Activated CD8-positive, alpha-beta memory T cell treated with anti-CD3 and anti-CD28 coated beads, Interleukin-2, amount 10 ng/mL, durations not matched to agents 7 days and 5 days (primary cell): ENCODE results near the gene NDUFB10. TPM values are rescaled to one million over a fixed set of nuclear protein-coding genes. Genes with fewer than 3 reads are reported as not detected.
"Not testable (repeated sequence)": the region's sequence is repeated elsewhere in the genome, so short reads cannot be mapped to it uniquely, and the experiment has no call there.

Source experiments
- ATAC-seq: fragments of 150-1000 bp; cut with Tn5 transposase; one replicate; pipeline ENCODE4 v1.10.0; 2021; ENCODE audit warnings: moderate library complexity
- CTCF ChIA-PET: fragments of 350-600 bp; sonication (Branson Sonifier 250); formaldehyde crosslinking; loops from one replicate; lab custom pipeline; 2021; ENCODE audit warnings: antibody characterized with exemption; lab: Charles Lee
- DNase-seq: peaks from one replicate; pipeline ENCODE4 v3.0.0-alpha.2; 2020
- H3K27ac Mint-ChIP-seq: one replicate; pipeline ENCODE4 v1.8.0; 2021; ENCODE audit warnings: mild to moderate bottlenecking, mixed read lengths
- H3K27me3 Mint-ChIP-seq: one replicate; pipeline ENCODE4 v1.8.0; 2021; ENCODE audit warnings: mixed read lengths
- H3K36me3 Mint-ChIP-seq: one replicate; pipeline ENCODE4 v1.8.0; 2021; ENCODE audit warnings: mild to moderate bottlenecking, mixed read lengths
- H3K4me1 Mint-ChIP-seq: one replicate; pipeline ENCODE4 v1.8.0; 2021; ENCODE audit warnings: mixed read lengths
- H3K4me3 Mint-ChIP-seq: one replicate; pipeline ENCODE4 v1.8.0; 2021; ENCODE audit warnings: mild to moderate bottlenecking, moderate library complexity, mixed read lengths
- H3K9me3 Mint-ChIP-seq: one replicate; pipeline ENCODE4 v1.8.0; 2022; ENCODE audit warnings: low read depth, mixed read lengths
- total RNA-seq, 2 experiments: library from RNA; stranded (reverse); gene quantifications; one replicate each; pipeline ENCODE4 v1.2.3, GENCODE V29; 2021

Gene NDUFB10
- total RNA-seq, 2 experiments from 2014 or later = 148 to 158 TPM

GRCh38 chr16:1944612-1945199, 14.6 kb upstream of the NDUFB10 start:
- Mint-ChIP-seq H3K36me3 (no peaks in the 10 kb centered on the region), H3K27ac (peak overlapping the region; percentile 78), H3K9me3 (no peaks in the 10 kb centered on the region), H3K4me1 (peaks cover 26% of the 10 kb centered on the region), H3K27me3 (no peaks in the 10 kb centered on the region), H3K4me3 (peak overlapping the region; percentile 82)
- DNase-seq (no peak), ATAC-seq (no peak)
- CTCF ChIA-PET = interaction anchor here (1.2 to 1.7 kb wide), 3 partner anchors 15 to 967 kb away, joined by 3 to 5 read pairs (median 4); partner anchors contain the start of genes FLYWCH1 and NDUFB10

DNA sequence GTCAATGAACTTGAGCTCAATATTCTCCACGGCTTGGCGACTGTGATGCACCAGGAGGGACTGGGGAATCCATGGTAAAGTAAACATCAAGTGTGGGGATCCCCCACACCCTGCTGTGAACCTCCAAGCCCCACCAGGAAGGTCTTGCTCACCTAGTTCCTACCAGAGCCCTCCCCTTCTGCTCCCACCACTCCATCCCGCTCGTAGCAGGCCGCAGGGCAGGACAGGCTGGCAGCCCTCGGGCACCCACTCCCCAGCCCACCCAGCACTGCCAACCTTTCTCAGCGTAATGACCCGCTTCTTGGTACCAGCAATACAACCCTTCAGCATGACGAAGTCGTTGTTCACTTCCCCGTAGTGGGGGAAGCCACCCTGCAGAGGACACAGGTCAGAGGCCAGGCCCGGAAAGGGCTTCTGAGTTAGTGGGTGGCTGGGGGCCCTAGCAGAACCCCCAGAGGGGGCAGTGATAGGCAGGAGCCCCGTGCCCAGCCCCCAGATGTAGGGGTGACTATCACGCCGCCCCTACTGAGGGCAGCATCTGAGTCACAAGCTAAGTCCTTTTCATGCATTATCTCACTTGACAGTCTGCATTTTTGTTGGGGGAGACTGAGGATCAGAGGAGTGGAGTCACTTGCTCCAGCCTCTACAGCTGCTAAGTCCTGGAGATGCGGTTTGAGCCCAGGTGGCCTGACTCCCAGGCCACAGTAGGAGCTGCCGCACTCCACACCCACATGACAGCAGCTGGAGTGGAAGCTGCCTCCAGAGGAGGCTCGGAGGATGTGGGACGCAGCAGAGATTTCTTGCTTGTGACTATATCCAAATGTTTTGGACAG, 13.6 kb upstream of the NDUFB10 start:
- CTCF ChIA-PET = interaction anchor here (0.8 to 1.2 kb wide), 2 partner anchors 17 to 20 kb away, joined by 3 read pairs; no protein-coding TSS in a partner anchor
- H3K27ac Mint-ChIP-seq = no peak overlapping the region
- H3K4me3 Mint-ChIP-seq = no peak overlapping the region
- no peaks in the 10 kb centered on the region for H3K27me3 Mint-ChIP-seq
- H3K9me3 Mint-ChIP-seq = no peaks in the 10 kb centered on the region
- H3K36me3 Mint-ChIP-seq = no peaks in the 10 kb centered on the region
- peaks cover 26% of the 10 kb centered on the region for H3K4me1 Mint-ChIP-seq
- ATAC-seq (no peak), DNase-seq (no peak)

DNA sequence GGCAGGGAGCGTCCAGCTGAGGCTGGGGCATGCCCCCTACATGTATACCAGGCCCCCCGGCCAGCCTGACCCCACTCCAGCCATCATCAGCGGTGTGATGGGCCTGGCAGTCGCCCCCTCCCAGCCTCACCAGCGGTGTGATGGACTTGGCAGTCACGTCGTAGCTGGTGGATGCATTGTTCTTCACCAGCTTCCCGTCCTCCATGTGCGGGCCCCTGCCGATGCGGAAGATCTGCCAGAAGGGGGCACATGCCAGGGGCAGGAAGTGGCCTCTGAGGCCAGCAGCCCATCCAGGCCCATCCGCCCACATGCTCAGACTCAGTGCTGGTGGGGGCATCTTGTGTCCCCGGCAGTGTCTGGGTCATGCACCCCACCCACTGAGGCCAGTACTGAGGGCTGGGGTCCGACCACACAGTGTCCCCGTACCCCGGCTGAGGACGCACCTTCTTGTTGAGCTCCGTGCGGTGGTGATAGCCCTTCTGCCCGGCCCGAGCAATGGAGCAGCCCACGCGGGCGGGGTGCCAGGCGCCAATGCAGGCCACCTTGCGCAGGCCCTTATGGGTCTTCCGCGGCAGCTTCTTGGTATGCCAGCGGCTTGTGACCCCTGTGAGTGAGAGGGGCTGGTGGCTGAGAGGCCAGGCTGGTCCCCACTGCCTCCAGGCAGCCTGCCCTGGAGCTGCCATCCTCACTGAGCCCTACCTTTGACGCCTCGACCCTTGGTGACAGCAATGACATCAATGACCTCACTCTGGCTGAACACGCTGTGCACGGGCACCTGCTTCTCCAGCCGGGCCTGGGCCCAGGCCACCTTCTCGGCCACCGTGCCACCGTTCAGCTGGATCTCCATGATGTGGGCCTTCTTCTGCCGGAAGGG, 12.6 kb upstream of the NDUFB10 start:
- no peaks in the 10 kb centered on the region for H3K36me3 Mint-ChIP-seq
- no peak for DNase-seq
- H3K27me3 Mint-ChIP-seq = no peaks in the 10 kb centered on the region
- peaks cover 23% of the 10 kb centered on the region for H3K4me1 Mint-ChIP-seq
- no peak for ATAC-seq
- no peak overlapping the region for H3K27ac Mint-ChIP-seq
- H3K4me3 Mint-ChIP-seq = no peak overlapping the region
- H3K9me3 Mint-ChIP-seq = no peaks in the 10 kb centered on the region
- CTCF ChIA-PET = no interaction called here

DNA sequence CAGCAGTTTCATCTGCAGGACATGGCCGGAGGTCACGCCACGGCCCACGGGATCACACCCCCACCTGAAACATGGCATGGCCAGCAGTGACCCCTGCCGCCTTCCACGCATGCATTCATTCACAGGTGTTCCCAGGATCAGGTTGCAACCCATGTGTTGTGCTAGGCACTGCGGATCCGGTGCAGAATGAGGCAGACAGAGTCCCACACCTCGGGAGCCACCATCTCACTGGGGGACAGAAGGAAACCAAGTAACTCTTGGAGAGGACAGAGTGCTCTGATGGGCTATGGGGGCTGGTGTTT, 12.0 kb upstream of the NDUFB10 start:
- H3K27ac Mint-ChIP-seq = no peak overlapping the region
- no peaks in the 10 kb centered on the region for H3K9me3 Mint-ChIP-seq
- DNase-seq = no peak
- ATAC-seq = no peak
- CTCF ChIA-PET = no interaction called here
- H3K27me3 Mint-ChIP-seq = no peaks in the 10 kb centered on the region
- no peaks in the 10 kb centered on the region for H3K36me3 Mint-ChIP-seq
- no peak overlapping the region for H3K4me3 Mint-ChIP-seq
- peaks cover 17% of the 10 kb centered on the region for H3K4me1 Mint-ChIP-seq

- ATAC-seq = no peak
- no peak overlapping the region for H3K27ac Mint-ChIP-seq
- no peaks in the 10 kb centered on the region for H3K27me3 Mint-ChIP-seq
- peaks cover 5% of the 10 kb centered on the region for H3K4me1 Mint-ChIP-seq
- CTCF ChIA-PET = interaction anchor here (1.2 kb wide), 1 partner anchor 36 kb away, joined by 3 read pairs; no protein-coding TSS in a partner anchor
- no peak overlapping the region for H3K4me3 Mint-ChIP-seq
- H3K9me3 Mint-ChIP-seq = no peaks in the 10 kb centered on the region
- no peaks in the 10 kb centered on the region for H3K36me3 Mint-ChIP-seq
- no peak for DNase-seq
Observed at GRCh38 chr16:1949507-1949906, 9.8 kb upstream of the NDUFB10 start.

GRCh38 chr16:1950047-1950446, 9.3 kb upstream of the NDUFB10 start:
- DNase-seq (no peak), ATAC-seq (no peak)
- no peak overlapping the region for H3K27ac Mint-ChIP-seq
- H3K27me3 Mint-ChIP-seq = no peaks in the 10 kb centered on the region
- H3K4me3 Mint-ChIP-seq = no peak overlapping the region
- H3K4me1 Mint-ChIP-seq = peaks cover 2% of the 10 kb centered on the region
- no peaks in the 10 kb centered on the region for H3K9me3 Mint-ChIP-seq
- no peaks in the 10 kb centered on the region for H3K36me3 Mint-ChIP-seq
- CTCF ChIA-PET = interaction anchor here (1.2 kb wide), 1 partner anchor 35 kb away, joined by 3 read pairs; no protein-coding TSS in a partner anchor

DNA sequence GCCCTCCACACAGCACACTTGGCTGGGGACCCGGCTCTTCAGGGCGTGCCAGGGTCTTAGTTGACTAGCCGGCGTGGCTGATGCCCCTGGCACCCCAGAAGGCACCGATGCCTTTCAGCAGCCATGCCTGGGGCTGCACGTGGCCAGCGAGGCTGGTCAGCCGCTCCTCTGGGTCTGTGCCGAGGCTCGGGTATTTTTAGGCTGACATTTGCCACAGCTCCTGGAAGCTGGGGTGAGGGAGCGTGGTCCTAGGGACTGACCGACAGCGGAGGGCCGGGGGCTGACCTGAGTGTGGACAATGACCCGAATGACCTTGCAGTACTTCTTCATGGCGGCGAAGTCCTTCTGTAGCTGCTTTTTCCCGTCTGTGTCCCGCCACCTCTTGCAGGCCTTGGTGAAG, 8.8 kb upstream of the NDUFB10 start:
- CTCF ChIA-PET = interaction anchor here (1.2 kb wide), 2 partner anchors 35 to 54 kb away, joined by 3 read pairs; no protein-coding TSS in a partner anchor
- no peak for DNase-seq
- Mint-ChIP-seq H3K36me3 (no peaks in the 10 kb centered on the region), H3K4me1 (peaks cover 2% of the 10 kb centered on the region), H3K9me3 (no peaks in the 10 kb centered on the region), H3K4me3 (no peak overlapping the region), H3K27ac (no peak overlapping the region), H3K27me3 (no peaks in the 10 kb centered on the region)
- ATAC-seq = no peak

DNA sequence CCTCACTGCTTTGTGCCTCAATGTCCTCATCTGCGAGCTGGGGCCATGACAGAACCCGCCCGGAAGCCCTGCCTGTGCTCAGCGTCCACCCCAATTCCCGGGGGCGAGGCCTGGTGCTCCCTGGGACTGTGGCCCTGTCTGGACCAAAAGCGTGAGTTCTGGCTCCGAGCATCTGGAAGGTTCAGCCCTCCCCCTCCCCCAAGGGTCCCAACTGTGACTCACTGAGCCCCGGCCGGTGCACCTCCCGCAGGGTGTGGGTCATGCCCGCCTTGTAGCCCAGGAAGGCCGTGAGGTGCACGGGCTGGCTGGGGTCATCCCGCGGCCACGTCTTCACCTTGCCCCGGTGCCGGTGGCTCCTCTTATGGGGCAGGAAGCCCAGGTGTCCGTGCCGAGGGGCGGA, 5.6 kb upstream of the NDUFB10 start:
- no peak for DNase-seq
- CTCF ChIA-PET = no interaction called here
- ATAC-seq = no peak
- Mint-ChIP-seq H3K4me3 (no peak overlapping the region), H3K36me3 (no peaks in the 10 kb centered on the region), H3K9me3 (no peaks in the 10 kb centered on the region), H3K27me3 (peaks cover 2% of the 10 kb centered on the region), H3K27ac (no peak overlapping the region), H3K4me1 (peaks cover 5% of the 10 kb centered on the region)

- not testable (repeated sequence) for H3K4me3 Mint-ChIP-seq, H3K27ac Mint-ChIP-seq, H3K9me3 Mint-ChIP-seq, H3K27me3 Mint-ChIP-seq, ATAC-seq, DNase-seq
- Mint-ChIP-seq H3K36me3 (peaks cover 17% of the 10 kb centered on the region), H3K4me1 (peaks cover 32% of the 10 kb centered on the region)
- CTCF ChIA-PET = interaction anchor here (0.9 to 1.6 kb wide), 2 partner anchors 15 to 24 kb away, joined by 3 to 4 read pairs; partner anchors contain the start of genes MSRB1 and NOXO1
Observed at GRCh38 chr16:1957434-1958142, 1.8 kb upstream of the NDUFB10 start.

DNA sequence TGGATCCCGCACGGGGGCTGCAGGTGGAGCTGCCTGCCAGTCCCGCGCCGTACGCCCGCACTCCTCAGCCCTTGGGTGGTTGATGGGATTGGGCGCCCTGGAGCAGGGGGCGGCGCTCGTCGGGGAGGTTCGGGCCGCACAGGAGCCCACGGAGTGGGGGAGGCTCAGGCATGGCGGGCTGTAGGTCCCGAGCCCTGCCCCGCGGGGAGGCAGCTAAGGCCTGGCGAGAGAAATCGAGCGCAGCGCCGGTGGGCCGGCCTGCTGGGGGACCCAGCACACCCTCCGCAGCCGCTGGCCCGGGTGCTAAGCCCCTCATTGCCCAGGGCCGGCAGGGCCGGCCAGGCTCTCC, 1.2 kb upstream of the NDUFB10 start:
- not testable (repeated sequence) for H3K4me3 Mint-ChIP-seq, H3K27me3 Mint-ChIP-seq, H3K27ac Mint-ChIP-seq, H3K9me3 Mint-ChIP-seq, ATAC-seq, DNase-seq
- CTCF ChIA-PET = interaction anchor here (0.9 to 1.6 kb wide), 2 partner anchors 15 to 24 kb away, joined by 3 to 4 read pairs; partner anchors contain the start of genes MSRB1 and NOXO1
- peaks cover 36% of the 10 kb centered on the region for H3K4me1 Mint-ChIP-seq
- peaks cover 22% of the 10 kb centered on the region for H3K36me3 Mint-ChIP-seq

DNA sequence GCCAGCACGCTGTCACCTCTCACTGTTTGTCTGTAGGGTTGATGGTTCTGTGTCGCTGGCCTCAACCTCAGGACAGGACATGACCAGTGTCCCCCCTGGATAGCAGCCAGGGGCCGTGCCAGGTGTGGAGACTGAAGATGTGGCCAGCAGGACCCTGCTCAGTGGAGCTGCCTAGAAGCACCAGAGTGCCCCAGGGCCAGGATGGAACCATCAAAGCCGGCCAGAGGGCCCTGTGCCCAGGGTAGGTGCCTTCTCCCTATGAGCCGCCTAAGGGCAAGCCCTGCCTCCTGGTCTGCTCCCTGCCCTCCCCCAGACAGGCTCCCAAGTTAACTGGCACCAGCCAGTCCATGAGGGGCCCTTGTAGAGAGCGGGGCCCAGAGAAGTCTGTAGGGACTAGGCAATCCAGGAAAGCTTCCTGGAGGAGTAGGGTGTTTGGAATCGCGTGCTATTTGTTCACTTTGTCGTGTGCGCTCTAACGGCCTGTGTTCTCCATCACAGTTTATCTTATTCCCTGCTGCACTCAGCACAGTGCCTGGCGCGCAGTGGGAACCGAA, 546 bp upstream of the NDUFB10 start:
- Mint-ChIP-seq H3K27me3 (peaks cover 2% of the 10 kb centered on the region), H3K27ac (peak overlapping the region; percentile 94), H3K36me3 (peaks cover 29% of the 10 kb centered on the region), H3K4me1 (peaks cover 43% of the 10 kb centered on the region), H3K4me3 (peak overlapping the region; percentile 88), H3K9me3 (no peaks in the 10 kb centered on the region)
- CTCF ChIA-PET = interaction anchor here (2.9 kb wide), 1 partner anchor 45 kb away, joined by 10 read pairs; no protein-coding TSS in a partner anchor
- DNase-seq = no peak
- ATAC-seq = peak; percentile 0
